ENCODE data around the gene SMIM41. TPM values are rescaled to one million over a fixed set of nuclear protein-coding genes. Genes with fewer than 3 reads are reported as not detected.

SMIM41 gene
- total RNA-seq, 1 donor from 2014 or later, result 0.88 TPM

DNA sequence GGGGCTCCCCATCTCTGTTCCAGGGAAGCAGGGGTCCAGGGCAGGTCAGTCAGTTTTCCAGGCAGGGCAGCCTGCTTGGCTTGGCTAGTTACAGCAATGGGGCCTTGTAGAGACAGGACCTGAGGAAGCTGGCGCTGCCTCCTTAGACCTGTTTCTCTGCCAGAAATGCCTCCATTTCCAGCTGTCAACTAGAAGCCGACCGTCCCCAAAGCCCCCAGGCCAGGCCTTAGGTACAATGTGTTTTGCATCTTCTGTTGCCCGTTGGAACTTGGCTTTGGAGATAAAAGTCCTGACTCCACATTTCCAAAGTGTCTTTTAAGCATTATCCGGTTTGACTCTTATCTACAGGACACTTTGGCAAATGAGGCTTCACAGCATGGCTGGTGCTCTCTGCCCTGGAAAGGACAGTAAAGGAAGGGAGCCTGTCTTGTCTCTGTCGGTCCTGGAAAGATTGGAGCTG is 69.7 kb downstream of the SMIM41 start:
- DNase-seq, result no peak
- Mint-ChIP-seq H3K4me3 (ENCODE audit: unreplicated experiment) (no peak overlapping the region), H3K4me1 (ENCODE audit: low read depth, unreplicated experiment) (no peaks in the 10 kb centered on the region), H3K27me3 (ENCODE audit: unreplicated experiment) (peaks cover 9% of the 10 kb centered on the region), H3K9me3 (ENCODE audit: unreplicated experiment) (peaks cover 1% of the 10 kb centered on the region), H3K36me3 (ENCODE audit: unreplicated experiment) (no peaks in the 10 kb centered on the region), H3K27ac (ENCODE audit: unreplicated experiment) (no peak overlapping the region)
- TF ChIP-seq, protein P1, sequence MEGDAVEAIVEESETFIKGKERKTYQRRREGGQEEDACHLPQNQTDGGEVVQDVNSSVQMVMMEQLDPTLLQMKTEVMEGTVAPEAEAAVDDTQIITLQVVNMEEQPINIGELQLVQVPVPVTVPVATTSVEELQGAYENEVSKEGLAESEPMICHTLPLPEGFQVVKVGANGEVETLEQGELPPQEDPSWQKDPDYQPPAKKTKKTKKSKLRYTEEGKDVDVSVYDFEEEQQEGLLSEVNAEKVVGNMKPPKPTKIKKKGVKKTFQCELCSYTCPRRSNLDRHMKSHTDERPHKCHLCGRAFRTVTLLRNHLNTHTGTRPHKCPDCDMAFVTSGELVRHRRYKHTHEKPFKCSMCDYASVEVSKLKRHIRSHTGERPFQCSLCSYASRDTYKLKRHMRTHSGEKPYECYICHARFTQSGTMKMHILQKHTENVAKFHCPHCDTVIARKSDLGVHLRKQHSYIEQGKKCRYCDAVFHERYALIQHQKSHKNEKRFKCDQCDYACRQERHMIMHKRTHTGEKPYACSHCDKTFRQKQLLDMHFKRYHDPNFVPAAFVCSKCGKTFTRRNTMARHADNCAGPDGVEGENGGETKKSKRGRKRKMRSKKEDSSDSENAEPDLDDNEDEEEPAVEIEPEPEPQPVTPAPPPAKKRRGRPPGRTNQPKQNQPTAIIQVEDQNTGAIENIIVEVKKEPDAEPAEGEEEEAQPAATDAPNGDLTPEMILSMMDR (IDR thresholded peaks at IDR 0.05; ENCODE audit: partially characterized antibody, unreplicated experiment), result no peak

GRCh38 chr12:52149651-52150241 is 70.2 kb downstream of the SMIM41 start:
- peaks cover 9% of the 10 kb centered on the region for H3K27me3 Mint-ChIP-seq (ENCODE audit: unreplicated experiment)
- H3K4me1 Mint-ChIP-seq (ENCODE audit: low read depth, unreplicated experiment), result no peaks in the 10 kb centered on the region
- no peaks in the 10 kb centered on the region for H3K36me3 Mint-ChIP-seq (ENCODE audit: unreplicated experiment)
- H3K9me3 Mint-ChIP-seq (ENCODE audit: unreplicated experiment), result peaks cover 1% of the 10 kb centered on the region
- H3K27ac Mint-ChIP-seq (ENCODE audit: unreplicated experiment), result no peak overlapping the region
- TF ChIP-seq, protein P1 (IDR thresholded peaks at IDR 0.05; ENCODE audit: partially characterized antibody, unreplicated experiment), result no peak
- no peak overlapping the region for H3K4me3 Mint-ChIP-seq (ENCODE audit: unreplicated experiment)
- DNase-seq, result no peak

DNA sequence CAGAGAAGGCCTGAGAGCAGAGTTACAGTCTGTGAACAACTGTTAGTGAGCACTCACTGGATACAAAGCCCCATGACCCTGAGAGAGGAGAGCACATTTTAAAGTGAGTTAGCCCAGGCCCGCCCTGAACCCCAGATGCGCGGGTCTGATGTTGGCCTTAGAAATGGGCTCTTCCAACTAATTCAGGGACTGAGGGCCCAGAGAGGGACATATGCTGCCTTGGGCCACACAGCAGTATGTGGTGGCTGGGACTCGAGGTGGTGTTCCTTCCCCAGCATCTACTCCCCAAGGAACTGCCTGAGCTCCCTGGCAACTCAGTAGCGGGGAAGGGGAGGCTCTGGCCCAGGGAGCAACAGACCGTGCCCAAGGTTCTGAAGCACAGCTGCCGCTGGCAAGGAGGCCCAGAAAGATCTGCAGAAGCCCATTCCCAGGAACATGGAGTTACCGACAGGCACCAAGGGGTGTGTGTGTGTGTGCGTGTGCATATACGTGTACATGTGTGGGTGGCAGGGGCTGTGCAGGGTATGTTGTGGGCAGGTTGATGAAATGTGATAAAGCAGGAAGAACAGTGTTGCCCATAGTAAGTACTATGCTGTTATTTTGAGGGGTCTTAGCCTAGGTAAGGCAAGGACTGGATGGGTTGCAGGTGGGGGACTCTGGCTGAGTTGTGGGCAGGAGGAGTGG is 71.8 kb downstream of the SMIM41 start:
- peaks cover 6% of the 10 kb centered on the region for H3K27me3 Mint-ChIP-seq (ENCODE audit: unreplicated experiment)
- no peak for DNase-seq
- peaks cover 1% of the 10 kb centered on the region for H3K9me3 Mint-ChIP-seq (ENCODE audit: unreplicated experiment)
- no peak overlapping the region for H3K27ac Mint-ChIP-seq (ENCODE audit: unreplicated experiment)
- peak overlapping the region; percentile 55 for H3K4me3 Mint-ChIP-seq (ENCODE audit: unreplicated experiment)
- no peaks in the 10 kb centered on the region for H3K36me3 Mint-ChIP-seq (ENCODE audit: unreplicated experiment)
- H3K4me1 Mint-ChIP-seq (ENCODE audit: low read depth, unreplicated experiment), result no peaks in the 10 kb centered on the region
- TF ChIP-seq, protein P1 (IDR thresholded peaks at IDR 0.05; ENCODE audit: partially characterized antibody, unreplicated experiment), result no peak

GRCh38 chr12:52151837-52152783 is 72.6 kb downstream of the SMIM41 start:
- Mint-ChIP-seq H3K9me3 (ENCODE audit: unreplicated experiment) (peaks cover 1% of the 10 kb centered on the region), H3K36me3 (ENCODE audit: unreplicated experiment) (no peaks in the 10 kb centered on the region), H3K27me3 (ENCODE audit: unreplicated experiment) (peaks cover 6% of the 10 kb centered on the region), H3K4me3 (ENCODE audit: unreplicated experiment) (no peak overlapping the region), H3K27ac (ENCODE audit: unreplicated experiment) (no peak overlapping the region), H3K4me1 (ENCODE audit: low read depth, unreplicated experiment) (no peaks in the 10 kb centered on the region)
- DNase-seq, result peak; percentile 78
- TF ChIP-seq, protein P1 (IDR thresholded peaks at IDR 0.05; ENCODE audit: partially characterized antibody, unreplicated experiment), result peak; percentile 96
